ENCODE data around the gene DDAH1.

- TF ChIP-seq POLR2A (IDR thresholded peaks at IDR 0.05; ENCODE audit: low read depth, low read length) (no peak), TAF1 (IDR thresholded peaks at IDR 0.05; ENCODE audit: low read depth, low read length) (no peak), POLR2AphosphoS5 (IDR thresholded peaks at IDR 0.05; ENCODE audit: low read depth, low read length) (no peak), POU2F2 (IDR thresholded peaks at IDR 0.05; ENCODE audit: low read depth, low read length) (no peak), PAX5 (IDR thresholded peaks at IDR 0.05; ENCODE audit: insufficient read depth, low read length, severe bottlenecking) (no peak)
These were observed 101.9 kb downstream of the DDAH1 start for GRCh38 chr1:85363092-85363491.

Measured in GM12891 (cell line).